ENCODE data around the gene ADAMTS15. TPM values are rescaled to one million over a fixed set of nuclear protein-coding genes. Genes with fewer than 3 reads are reported as not detected.

The ADAMTS15 gene, protein sequence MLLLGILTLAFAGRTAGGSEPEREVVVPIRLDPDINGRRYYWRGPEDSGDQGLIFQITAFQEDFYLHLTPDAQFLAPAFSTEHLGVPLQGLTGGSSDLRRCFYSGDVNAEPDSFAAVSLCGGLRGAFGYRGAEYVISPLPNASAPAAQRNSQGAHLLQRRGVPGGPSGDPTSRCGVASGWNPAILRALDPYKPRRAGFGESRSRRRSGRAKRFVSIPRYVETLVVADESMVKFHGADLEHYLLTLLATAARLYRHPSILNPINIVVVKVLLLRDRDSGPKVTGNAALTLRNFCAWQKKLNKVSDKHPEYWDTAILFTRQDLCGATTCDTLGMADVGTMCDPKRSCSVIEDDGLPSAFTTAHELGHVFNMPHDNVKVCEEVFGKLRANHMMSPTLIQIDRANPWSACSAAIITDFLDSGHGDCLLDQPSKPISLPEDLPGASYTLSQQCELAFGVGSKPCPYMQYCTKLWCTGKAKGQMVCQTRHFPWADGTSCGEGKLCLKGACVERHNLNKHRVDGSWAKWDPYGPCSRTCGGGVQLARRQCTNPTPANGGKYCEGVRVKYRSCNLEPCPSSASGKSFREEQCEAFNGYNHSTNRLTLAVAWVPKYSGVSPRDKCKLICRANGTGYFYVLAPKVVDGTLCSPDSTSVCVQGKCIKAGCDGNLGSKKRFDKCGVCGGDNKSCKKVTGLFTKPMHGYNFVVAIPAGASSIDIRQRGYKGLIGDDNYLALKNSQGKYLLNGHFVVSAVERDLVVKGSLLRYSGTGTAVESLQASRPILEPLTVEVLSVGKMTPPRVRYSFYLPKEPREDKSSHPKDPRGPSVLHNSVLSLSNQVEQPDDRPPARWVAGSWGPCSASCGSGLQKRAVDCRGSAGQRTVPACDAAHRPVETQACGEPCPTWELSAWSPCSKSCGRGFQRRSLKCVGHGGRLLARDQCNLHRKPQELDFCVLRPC
- total RNA-seq: under 1 TPM; 0.04 to 0.05 TPM

DNA sequence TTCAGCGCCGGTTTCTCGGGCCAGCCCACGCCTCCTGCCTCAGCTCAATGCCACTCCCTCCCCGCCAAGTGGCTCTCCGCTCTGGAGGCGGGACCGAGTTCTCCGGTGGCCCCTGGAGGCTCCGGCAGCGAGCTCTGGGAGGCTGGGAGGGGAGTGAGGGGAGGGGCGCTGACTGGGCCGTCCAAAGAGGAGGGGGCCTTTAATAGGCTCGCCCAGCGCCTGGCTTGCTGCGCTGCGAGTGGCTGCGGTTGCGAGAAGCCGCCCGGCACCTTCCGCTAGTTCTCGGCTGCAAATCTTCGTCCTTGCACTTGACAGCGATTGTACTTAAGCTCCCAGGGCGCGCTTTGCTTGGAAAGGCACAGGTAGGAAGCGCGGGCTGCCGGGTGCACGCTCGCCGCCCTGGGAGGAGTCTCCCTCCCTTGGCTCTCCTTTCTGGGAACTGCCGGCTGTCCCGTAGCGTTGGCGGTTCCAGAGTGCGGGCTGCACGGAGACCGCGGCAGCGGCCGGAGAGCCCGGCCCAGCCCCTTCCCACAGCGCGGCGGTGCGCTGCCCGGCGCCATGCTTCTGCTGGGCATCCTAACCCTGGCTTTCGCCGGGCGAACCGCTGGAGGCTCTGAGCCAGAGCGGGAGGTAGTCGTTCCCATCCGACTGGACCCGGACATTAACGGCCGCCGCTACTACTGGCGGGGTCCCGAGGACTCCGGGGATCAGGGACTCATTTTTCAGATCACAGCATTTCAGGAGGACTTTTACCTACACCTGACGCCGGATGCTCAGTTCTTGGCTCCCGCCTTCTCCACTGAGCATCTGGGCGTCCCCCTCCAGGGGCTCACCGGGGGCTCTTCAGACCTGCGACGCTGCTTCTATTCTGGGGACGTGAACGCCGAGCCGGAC, at the start of gene ADAMTS15:
Gene ADAMTS15, plus strand, starts transcription at position 230 of the 894 bp plus-strand sequence. Its CDS starts 329 bp downstream, at position 559.
- ChIA-PET CTCF (interaction anchor here (0.8 to 1.5 kb wide), 2 partner anchors 10 to 413 kb away, joined by 3 to 5 read pairs; no protein-coding TSS in a partner anchor), POLR2A (no interaction called here)
- no peaks in the 10 kb centered on the region for H3K9me3 Mint-ChIP-seq
- no peak within 1 kb of the TSS for H3K27ac Mint-ChIP-seq
- peak; percentile 48 for DNase-seq
- peaks cover 10% of the 10 kb centered on the region for H3K4me1 Mint-ChIP-seq
- H3K27me3 Mint-ChIP-seq: peaks cover 56% of the 10 kb centered on the region
- H3K4me3 Mint-ChIP-seq: peak within 1 kb of the TSS; percentile 45
- no peaks in the 10 kb centered on the region for H3K36me3 Mint-ChIP-seq (ENCODE audit: low read depth)

- ChIA-PET CTCF (no interaction called here), POLR2A (no interaction called here)
- no peak overlapping the region for H3K27ac Mint-ChIP-seq
- H3K36me3 Mint-ChIP-seq (ENCODE audit: low read depth): no peaks in the 10 kb centered on the region
- peaks cover 10% of the 10 kb centered on the region for H3K4me1 Mint-ChIP-seq
- peaks cover 17% of the 10 kb centered on the region for H3K27me3 Mint-ChIP-seq
- DNase-seq: no peak
- no peaks in the 10 kb centered on the region for H3K9me3 Mint-ChIP-seq
- H3K4me3 Mint-ChIP-seq: no peak overlapping the region
These were observed 49.2 kb upstream of the ADAMTS15 start for GRCh38 chr11:130399196-130399595.

DNA sequence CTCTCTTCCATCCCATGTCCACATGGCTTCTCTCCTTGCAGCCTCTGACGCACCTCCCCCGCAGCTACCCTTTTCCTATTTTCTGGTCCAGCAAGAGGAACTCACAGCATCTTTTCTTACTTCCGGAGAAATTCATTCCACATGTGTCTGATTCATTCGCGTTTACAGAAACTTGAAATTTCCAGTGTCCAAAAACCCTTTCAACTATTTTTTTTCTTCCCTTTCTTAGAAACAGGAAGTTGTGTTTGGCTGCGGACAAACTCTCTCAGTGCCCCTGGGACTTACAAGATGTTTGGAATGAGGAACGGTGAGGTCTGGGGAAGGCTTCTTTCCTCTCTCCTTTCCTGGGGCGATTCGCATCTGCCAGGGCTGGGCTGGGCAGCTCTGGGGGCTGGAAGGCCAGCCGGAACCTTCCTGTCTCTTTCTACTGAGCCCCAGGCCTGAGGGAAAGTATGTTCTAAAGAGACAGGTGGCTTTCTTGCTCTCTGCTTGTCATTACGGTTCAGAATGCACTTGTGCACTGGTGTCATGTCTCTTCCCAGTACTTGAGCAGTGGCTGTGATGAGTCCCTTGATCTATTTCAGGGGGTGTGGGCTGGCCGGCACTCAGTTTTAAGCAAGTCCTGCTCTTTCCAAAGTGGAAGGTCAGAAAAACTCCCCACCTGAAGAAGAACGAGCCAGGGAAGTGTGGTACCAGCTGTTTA, 47.5 kb upstream of the ADAMTS15 start:
- Mint-ChIP-seq H3K9me3 (no peaks in the 10 kb centered on the region), H3K27ac (no peak overlapping the region), H3K4me3 (no peak overlapping the region), H3K36me3 (ENCODE audit: low read depth) (no peaks in the 10 kb centered on the region), H3K4me1 (peaks cover 10% of the 10 kb centered on the region), H3K27me3 (peaks cover 17% of the 10 kb centered on the region)
- DNase-seq: no peak
- CTCF ChIA-PET: no interaction called here
- POLR2A ChIA-PET: no interaction called here

DNA sequence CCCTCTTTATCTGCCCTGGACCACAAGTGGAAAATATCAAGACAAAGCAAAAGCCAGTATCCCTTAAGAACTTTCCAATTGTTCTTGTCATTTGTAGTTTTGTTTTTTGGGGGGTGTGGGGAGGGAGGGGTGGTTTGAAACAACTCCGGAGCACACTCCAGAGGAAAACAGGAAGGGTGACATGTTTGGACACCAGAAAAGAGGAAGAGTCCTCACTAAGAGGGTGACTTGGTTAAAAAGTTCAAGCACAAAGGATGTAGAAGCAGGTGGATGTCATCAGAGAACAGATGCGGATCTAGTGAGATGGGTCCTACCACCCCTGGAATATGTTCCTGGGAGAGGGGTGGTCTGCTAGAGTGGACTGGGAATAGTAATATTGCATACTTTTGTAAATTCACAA, 45.9 kb upstream of the ADAMTS15 start:
- ChIA-PET CTCF (no interaction called here), POLR2A (no interaction called here)
- Mint-ChIP-seq H3K27ac (no peak overlapping the region), H3K4me1 (peaks cover 10% of the 10 kb centered on the region), H3K9me3 (no peaks in the 10 kb centered on the region), H3K4me3 (no peak overlapping the region), H3K27me3 (peaks cover 15% of the 10 kb centered on the region), H3K36me3 (ENCODE audit: low read depth) (no peaks in the 10 kb centered on the region)
- DNase-seq: no peak

DNA sequence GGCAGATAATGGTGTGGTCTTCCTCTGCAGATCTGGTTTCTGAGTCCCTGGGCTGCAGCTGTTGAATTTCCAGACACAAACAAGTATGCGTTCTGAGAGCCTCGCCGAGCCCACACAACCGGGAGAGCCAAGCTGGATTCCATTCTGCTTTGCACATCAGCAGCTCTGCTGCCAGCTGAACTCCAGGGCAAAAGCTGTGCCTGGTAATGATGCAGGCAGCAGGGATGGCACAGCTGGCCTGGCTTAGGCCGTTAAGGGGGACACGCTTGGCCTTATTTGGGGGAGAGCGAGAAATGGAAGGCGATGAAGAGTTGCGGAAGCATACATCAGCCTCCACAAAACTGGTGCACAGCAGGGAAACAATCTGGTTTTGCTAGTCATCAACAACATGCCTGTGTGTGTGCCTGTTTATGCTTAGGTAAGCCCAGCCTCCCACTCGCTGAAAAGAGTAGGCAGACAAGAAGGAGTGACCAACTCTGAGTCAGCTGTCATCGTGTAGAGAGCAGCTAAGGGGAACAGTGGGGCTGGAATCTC, 45.1 kb upstream of the ADAMTS15 start:
- ChIA-PET CTCF (no interaction called here), POLR2A (no interaction called here)
- H3K4me1 Mint-ChIP-seq: peaks cover 10% of the 10 kb centered on the region
- H3K4me3 Mint-ChIP-seq: no peak overlapping the region
- no peaks in the 10 kb centered on the region for H3K36me3 Mint-ChIP-seq (ENCODE audit: low read depth)
- no peak overlapping the region for H3K27ac Mint-ChIP-seq
- peaks cover 10% of the 10 kb centered on the region for H3K27me3 Mint-ChIP-seq
- DNase-seq: no peak
- no peaks in the 10 kb centered on the region for H3K9me3 Mint-ChIP-seq

DNA sequence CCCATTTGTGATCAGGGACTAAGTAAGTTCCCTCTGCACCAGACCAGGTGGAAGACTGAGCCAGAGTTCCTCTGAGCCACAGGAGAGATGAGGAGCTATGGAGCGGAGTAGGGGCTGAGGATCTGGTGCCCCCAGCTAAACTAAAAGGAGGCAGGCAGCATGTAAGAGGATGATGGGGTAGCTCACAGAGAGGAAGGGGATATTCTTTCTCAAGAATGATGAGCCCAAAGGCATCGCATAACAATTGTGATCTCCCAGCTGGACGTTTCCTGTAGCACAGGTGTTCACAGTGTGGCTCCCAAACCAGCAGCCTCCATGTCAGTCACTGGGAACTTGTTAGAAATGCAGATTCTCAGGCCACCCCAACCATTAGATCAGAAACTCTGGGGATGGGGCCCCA, 44.5 kb upstream of the ADAMTS15 start:
- Mint-ChIP-seq H3K27me3 (peaks cover 6% of the 10 kb centered on the region), H3K4me1 (peaks cover 10% of the 10 kb centered on the region), H3K27ac (no peak overlapping the region), H3K4me3 (no peak overlapping the region), H3K36me3 (ENCODE audit: low read depth) (no peaks in the 10 kb centered on the region), H3K9me3 (no peaks in the 10 kb centered on the region)
- CTCF ChIA-PET: no interaction called here
- no peak for DNase-seq
- POLR2A ChIA-PET: no interaction called here

DNA sequence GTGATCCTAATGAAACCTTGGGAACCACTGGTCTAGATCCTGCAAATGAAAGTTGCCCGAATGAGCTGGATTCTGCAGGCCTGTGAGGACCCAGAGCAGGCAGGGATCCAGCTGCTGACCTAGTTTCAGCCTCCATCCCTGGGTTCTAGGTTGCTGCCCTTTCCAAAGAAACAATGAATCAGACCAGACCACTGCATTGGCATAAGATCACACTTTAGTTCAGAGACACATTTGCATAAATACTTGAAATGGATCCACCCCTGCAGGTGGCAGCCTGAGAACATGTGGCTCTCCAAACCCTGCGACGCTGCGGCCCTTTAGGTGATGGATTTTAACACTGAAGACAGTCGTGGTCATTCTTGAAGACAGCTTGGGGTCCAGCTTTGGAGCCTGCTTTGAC, 43.7 kb upstream of the ADAMTS15 start:
- H3K27me3 Mint-ChIP-seq: peaks cover 6% of the 10 kb centered on the region
- H3K4me3 Mint-ChIP-seq: no peak overlapping the region
- H3K4me1 Mint-ChIP-seq: peaks cover 10% of the 10 kb centered on the region
- no peaks in the 10 kb centered on the region for H3K36me3 Mint-ChIP-seq (ENCODE audit: low read depth)
- DNase-seq: no peak
- POLR2A ChIA-PET: no interaction called here
- CTCF ChIA-PET: no interaction called here
- H3K9me3 Mint-ChIP-seq: no peaks in the 10 kb centered on the region
- H3K27ac Mint-ChIP-seq: no peak overlapping the region

DNA sequence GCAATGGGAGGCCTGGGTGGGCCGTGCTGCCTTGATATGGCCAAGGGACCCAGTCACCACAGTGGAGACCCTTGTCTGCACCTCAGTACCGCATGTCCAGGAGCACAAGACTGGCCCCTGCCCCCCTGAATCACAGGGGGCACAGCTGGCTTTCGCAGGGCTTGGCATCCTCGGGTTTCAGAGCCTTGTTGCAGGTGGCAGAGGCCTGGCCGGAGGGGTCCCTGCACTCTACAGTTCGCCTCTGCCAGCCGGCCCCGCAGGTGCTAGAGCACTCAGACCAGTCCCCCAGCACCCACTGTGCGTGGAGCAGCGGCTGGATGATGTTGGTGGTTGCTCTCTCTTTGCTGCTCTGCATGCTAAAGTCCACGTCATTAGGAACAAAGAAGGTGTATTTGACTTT, 43.0 kb upstream of the ADAMTS15 start:
- ChIA-PET POLR2A (no interaction called here), CTCF (interaction anchor here (0.9 kb wide), 1 partner anchor 16 kb away, joined by 3 read pairs; no protein-coding TSS in a partner anchor)
- Mint-ChIP-seq H3K9me3 (no peaks in the 10 kb centered on the region), H3K36me3 (ENCODE audit: low read depth) (no peaks in the 10 kb centered on the region), H3K4me1 (peaks cover 8% of the 10 kb centered on the region), H3K4me3 (no peak overlapping the region), H3K27ac (no peak overlapping the region), H3K27me3 (peaks cover 2% of the 10 kb centered on the region)
- no peak for DNase-seq

GRCh38 chr11:130407978-130408377, 40.5 kb upstream of the ADAMTS15 start:
- no peaks in the 10 kb centered on the region for H3K4me1 Mint-ChIP-seq
- no peak overlapping the region for H3K27ac Mint-ChIP-seq
- no peak overlapping the region for H3K4me3 Mint-ChIP-seq
- ChIA-PET CTCF (interaction anchor here (1.7 kb wide), 1 partner anchor 12 kb away, joined by 5 read pairs; no protein-coding TSS in a partner anchor), POLR2A (no interaction called here)
- no peak for DNase-seq
- H3K36me3 Mint-ChIP-seq (ENCODE audit: low read depth): no peaks in the 10 kb centered on the region
- H3K9me3 Mint-ChIP-seq: no peaks in the 10 kb centered on the region
- no peaks in the 10 kb centered on the region for H3K27me3 Mint-ChIP-seq

GRCh38 chr11:130408401-130408890, 40.0 kb upstream of the ADAMTS15 start:
- POLR2A ChIA-PET: no interaction called here
- Mint-ChIP-seq H3K36me3 (ENCODE audit: low read depth) (no peaks in the 10 kb centered on the region), H3K4me3 (no peak overlapping the region), H3K27ac (no peak overlapping the region), H3K4me1 (no peaks in the 10 kb centered on the region), H3K9me3 (no peaks in the 10 kb centered on the region), H3K27me3 (no peaks in the 10 kb centered on the region)
- DNase-seq: no peak
- CTCF ChIA-PET: interaction anchor here (1.7 kb wide), 1 partner anchor 13 kb away, joined by 5 read pairs; no protein-coding TSS in a partner anchor

- ChIA-PET POLR2A (no interaction called here), CTCF (interaction anchor here (1.7 kb wide), 1 partner anchor 13 kb away, joined by 5 read pairs; no protein-coding TSS in a partner anchor)
- H3K36me3 Mint-ChIP-seq (ENCODE audit: low read depth): no peaks in the 10 kb centered on the region
- H3K4me3 Mint-ChIP-seq: no peak overlapping the region
- H3K4me1 Mint-ChIP-seq: no peaks in the 10 kb centered on the region
- DNase-seq: no peak
- H3K27me3 Mint-ChIP-seq: no peaks in the 10 kb centered on the region
- no peak overlapping the region for H3K27ac Mint-ChIP-seq
- H3K9me3 Mint-ChIP-seq: no peaks in the 10 kb centered on the region
These were observed 39.5 kb upstream of the ADAMTS15 start for GRCh38 chr11:130408901-130409300.

Data from activated CD4-positive, alpha-beta T cell treated with anti-CD3 and anti-CD28 coated beads, Interleukin-2, amount 10 ng/mL, durations not matched to agents 7 days and 5 days (primary cell).